Measurements from ENCODE around the gene ADARB2. TPM values are rescaled to one million over a fixed set of nuclear protein-coding genes. Genes with fewer than 3 reads are reported as not detected.

ADARB2 gene
- total and polyA plus RNA-seq, 2 experiments from 2014 or later = 0.13 to 0.48 TPM

- 93% methylated on average over 3 of the region's 3 CpGs for WGBS (ENCODE audit: low lambda C conversion rate, missing lambda C conversion rate)
- no peak overlapping the region for H3K27ac ChIP-seq
- no peak for DNase-seq (ENCODE audit: low spot score)
- no peaks in the 10 kb centered on the region for H3K36me3 ChIP-seq (replicated peaks; ENCODE audit: insufficient read depth, low read depth)
- no peaks in the 10 kb centered on the region for H4K20me1 ChIP-seq (ENCODE audit: insufficient read depth, poor library complexity, severe bottlenecking)
- no peaks in the 10 kb centered on the region for H3K9me2 ChIP-seq (replicated peaks; ENCODE audit: insufficient read depth)
- no peaks in the 10 kb centered on the region for H3K4me1 ChIP-seq (ENCODE audit: insufficient read depth)
- TF ChIP-seq EZH2 (IDR thresholded peaks at IDR 0.05; ENCODE audit: borderline replicate concordance) (no peak), EZH2phosphoT487 (IDR thresholded peaks at IDR 0.05; ENCODE audit: low read depth, severe bottlenecking, unreplicated experiment) (no peak), CTCF (IDR thresholded peaks at IDR 0.05; ENCODE audit: poor library complexity) (no peak)
- no peak overlapping the region for H2AFZ ChIP-seq
- H3K79me2 ChIP-seq = no peaks in the 10 kb centered on the region
- H3K9me3 ChIP-seq (ENCODE audit: low read depth) = no peaks in the 10 kb centered on the region
- H3K27me3 ChIP-seq = no peaks in the 10 kb centered on the region
- no peak overlapping the region for H3K4me3 ChIP-seq
- no peak overlapping the region for H3K4me2 ChIP-seq
These were observed 603.8 kb downstream of the ADARB2 start for GRCh38 chr10:1133495-1134045.

- Histone ChIP-seq H3K4me3 (no peak overlapping the region), H3K4me1 (ENCODE audit: insufficient read depth) (no peaks in the 10 kb centered on the region), H3K9me3 (ENCODE audit: low read depth) (no peaks in the 10 kb centered on the region), H3K4me2 (no peak overlapping the region), H4K20me1 (ENCODE audit: insufficient read depth, poor library complexity, severe bottlenecking) (no peaks in the 10 kb centered on the region), H2AFZ (no peak overlapping the region), H3K27me3 (no peaks in the 10 kb centered on the region), H3K27ac (no peak overlapping the region), H3K9me2 (replicated peaks; ENCODE audit: insufficient read depth) (no peaks in the 10 kb centered on the region), H3K36me3 (replicated peaks; ENCODE audit: insufficient read depth, low read depth) (no peaks in the 10 kb centered on the region), H3K79me2 (no peaks in the 10 kb centered on the region)
- no peak for DNase-seq (ENCODE audit: low spot score)
- no peak for TF ChIP-seq CTCF (IDR thresholded peaks at IDR 0.05; ENCODE audit: poor library complexity)
- 84% methylated on average over 10 of the region's 10 CpGs for WGBS (ENCODE audit: low lambda C conversion rate, missing lambda C conversion rate)
These were observed 604.7 kb downstream of the ADARB2 start for GRCh38 chr10:1132584-1132983.

- WGBS (ENCODE audit: low lambda C conversion rate, missing lambda C conversion rate) = 94% methylated on average over 12 of the region's 12 CpGs
- Histone ChIP-seq H3K27me3 (no peaks in the 10 kb centered on the region), H3K4me1 (ENCODE audit: insufficient read depth) (no peaks in the 10 kb centered on the region), H4K20me1 (ENCODE audit: insufficient read depth, poor library complexity, severe bottlenecking) (no peaks in the 10 kb centered on the region), H3K4me2 (no peak overlapping the region), H3K9me2 (replicated peaks; ENCODE audit: insufficient read depth) (no peaks in the 10 kb centered on the region), H3K36me3 (replicated peaks; ENCODE audit: insufficient read depth, low read depth) (no peaks in the 10 kb centered on the region), H2AFZ (no peak overlapping the region), H3K27ac (no peak overlapping the region), H3K79me2 (no peaks in the 10 kb centered on the region), H3K9me3 (ENCODE audit: low read depth) (no peaks in the 10 kb centered on the region), H3K4me3 (no peak overlapping the region)
- TF ChIP-seq EZH2phosphoT487 (IDR thresholded peaks at IDR 0.05; ENCODE audit: low read depth, severe bottlenecking, unreplicated experiment) (no peak), CTCF (IDR thresholded peaks at IDR 0.05; ENCODE audit: poor library complexity) (no peak), EZH2 (IDR thresholded peaks at IDR 0.05; ENCODE audit: borderline replicate concordance) (no peak)
- no peak for DNase-seq (ENCODE audit: low spot score)
These were observed 606.1 kb downstream of the ADARB2 start for GRCh38 chr10:1130995-1131790.

Measured in hepatocyte (in vitro differentiated cells).